Peyer's patch (tissue), 4 donors: ENCODE measurements around the gene EPB41L1.

Experiments used
- POLR2A ChIP-seq, 2 donors: fragments of 450-650 bp; IDR thresholded peaks; one replicate each; pipeline ENCODE4 v1.5.1; 2017; ENCODE audit warnings: antibody characterized with exemption in 2 of 2, mild to moderate bottlenecking in 2 of 2, moderate library complexity in 2 of 2
- TF ChIP-seq, protein P1 (sequence below), 6 experiments: fragments of 450-650 bp in 4 of 6; fragments of 200-600 bp in 2 of 6; sonication (generic) in 1 of 6; IDR thresholded peaks; one replicate each; pipeline ENCODE4 v1.5.1; 2017 to 2019; ENCODE audit warnings: antibody characterized with exemption in 6 of 6, mild to moderate bottlenecking in 3 of 6, moderate library complexity in 1 of 6

DNA sequence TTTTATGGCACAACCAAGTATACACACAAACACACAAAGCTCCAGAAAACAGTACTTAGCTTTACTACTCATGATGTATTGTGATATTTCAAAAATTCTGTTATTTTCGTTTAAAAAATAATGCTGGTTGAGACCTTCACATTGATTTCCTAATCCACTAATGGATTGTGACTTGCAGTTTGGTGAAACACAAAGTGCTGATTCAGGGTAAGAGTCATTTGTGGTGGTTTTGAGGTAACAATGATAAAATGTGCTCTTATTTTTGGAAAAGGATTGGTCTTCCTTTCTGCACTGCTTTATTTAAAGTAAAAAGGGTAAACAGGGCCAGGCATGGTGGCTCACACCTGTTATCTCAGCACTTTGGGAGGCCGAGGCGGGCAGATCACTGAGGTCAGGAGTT is 83.6 kb downstream of the EPB41L1 start:
- TF ChIP-seq, protein P1, sequence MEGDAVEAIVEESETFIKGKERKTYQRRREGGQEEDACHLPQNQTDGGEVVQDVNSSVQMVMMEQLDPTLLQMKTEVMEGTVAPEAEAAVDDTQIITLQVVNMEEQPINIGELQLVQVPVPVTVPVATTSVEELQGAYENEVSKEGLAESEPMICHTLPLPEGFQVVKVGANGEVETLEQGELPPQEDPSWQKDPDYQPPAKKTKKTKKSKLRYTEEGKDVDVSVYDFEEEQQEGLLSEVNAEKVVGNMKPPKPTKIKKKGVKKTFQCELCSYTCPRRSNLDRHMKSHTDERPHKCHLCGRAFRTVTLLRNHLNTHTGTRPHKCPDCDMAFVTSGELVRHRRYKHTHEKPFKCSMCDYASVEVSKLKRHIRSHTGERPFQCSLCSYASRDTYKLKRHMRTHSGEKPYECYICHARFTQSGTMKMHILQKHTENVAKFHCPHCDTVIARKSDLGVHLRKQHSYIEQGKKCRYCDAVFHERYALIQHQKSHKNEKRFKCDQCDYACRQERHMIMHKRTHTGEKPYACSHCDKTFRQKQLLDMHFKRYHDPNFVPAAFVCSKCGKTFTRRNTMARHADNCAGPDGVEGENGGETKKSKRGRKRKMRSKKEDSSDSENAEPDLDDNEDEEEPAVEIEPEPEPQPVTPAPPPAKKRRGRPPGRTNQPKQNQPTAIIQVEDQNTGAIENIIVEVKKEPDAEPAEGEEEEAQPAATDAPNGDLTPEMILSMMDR (IDR thresholded peaks at IDR 0.05) = no peak
- no peak for TF ChIP-seq POLR2A (IDR thresholded peaks at IDR 0.05)
